Coronary artery (tissue), 2 donors: ENCODE results near the gene MAN1A2.

ENCODE experiments used
- DNase-seq: peaks from one replicate; pipeline ENCODE4 v3.0.0-alpha.2; 2017; ENCODE audit warnings: low spot score
- H3K27ac ChIP-seq, 2 donors: fragments of 200-600 bp; sonication (generic); one replicate each; pipeline ENCODE4 v1.5.1; 2016 to 2019
- H3K4me3 ChIP-seq: fragments of 200-600 bp; sonication (generic); 2 replicates; pipeline ENCODE4 v1.5.1; 2016; ENCODE audit warnings: mild to moderate bottlenecking, moderate library complexity
- CTCF ChIP-seq: fragments of 200-600 bp; sonication (generic); IDR thresholded peaks from one replicate; pipeline ENCODE4 v1.5.1; 2019; ENCODE audit warnings: antibody characterized with exemption

Gene MAN1A2

GRCh38 chr1:117405042-117405441 lies 37.8 kb downstream of the MAN1A2 start:
- no peak for TF ChIP-seq CTCF
- H3K4me3 ChIP-seq: no peak overlapping the region
- no peak overlapping the region for H3K27ac ChIP-seq
- no peak for DNase-seq

- Histone ChIP-seq H3K27ac (no peak overlapping the region), H3K4me3 (no peak overlapping the region)
- no peak for DNase-seq
- TF ChIP-seq CTCF: no peak
These were observed 45.2 kb downstream of the MAN1A2 start for GRCh38 chr1:117412472-117412871.

GRCh38 chr1:117413412-117413811 lies 46.2 kb downstream of the MAN1A2 start:
- H3K4me3 ChIP-seq: no peak overlapping the region
- no peak for TF ChIP-seq CTCF
- no peak for DNase-seq
- no peak overlapping the region for H3K27ac ChIP-seq

- Histone ChIP-seq H3K4me3 (no peak overlapping the region), H3K27ac (no peak overlapping the region)
- TF ChIP-seq CTCF: no peak
- no peak for DNase-seq
These were observed 47.7 kb downstream of the MAN1A2 start for GRCh38 chr1:117414943-117415342.

- TF ChIP-seq CTCF: no peak
- H3K4me3 ChIP-seq: no peak overlapping the region
These were observed 48.8 kb downstream of the MAN1A2 start for GRCh38 chr1:117416004-117416403.

DNA sequence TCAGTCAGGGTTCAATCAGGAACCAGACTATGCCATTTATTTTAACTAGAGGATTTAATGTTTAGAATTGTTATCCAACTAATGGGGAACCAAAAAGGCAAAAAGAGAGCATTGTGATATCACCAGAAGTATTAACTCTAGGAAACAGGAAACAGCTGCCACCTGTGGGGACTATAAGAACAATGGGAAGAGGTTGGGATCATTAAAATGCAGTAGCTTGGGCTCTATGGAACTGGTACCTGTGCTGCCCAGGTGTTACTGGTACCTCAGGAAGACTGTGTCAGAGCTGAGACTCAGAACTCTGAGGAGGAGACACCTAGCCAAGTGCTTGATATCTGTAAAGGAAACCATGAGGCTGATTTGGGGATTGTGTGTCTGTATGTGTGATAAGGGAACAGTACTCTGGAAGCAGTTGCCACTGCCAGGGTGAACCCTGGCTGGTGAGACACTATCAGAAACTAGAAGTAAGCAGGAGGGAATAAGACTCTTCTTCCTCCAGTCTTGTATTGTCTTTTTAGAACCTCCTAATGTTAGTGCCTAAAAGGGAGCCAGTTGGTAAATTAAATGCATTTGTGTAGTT lies 49.4 kb downstream of the MAN1A2 start:
- no peak for TF ChIP-seq CTCF
- no peak for DNase-seq
- H3K27ac ChIP-seq: no peak overlapping the region
- no peak overlapping the region for H3K4me3 ChIP-seq

More at GRCh38 chr1:117416004-117416403, 48.8 kb downstream of the MAN1A2 start:
- no peak overlapping the region for H3K27ac ChIP-seq
- no peak for DNase-seq

DNA sequence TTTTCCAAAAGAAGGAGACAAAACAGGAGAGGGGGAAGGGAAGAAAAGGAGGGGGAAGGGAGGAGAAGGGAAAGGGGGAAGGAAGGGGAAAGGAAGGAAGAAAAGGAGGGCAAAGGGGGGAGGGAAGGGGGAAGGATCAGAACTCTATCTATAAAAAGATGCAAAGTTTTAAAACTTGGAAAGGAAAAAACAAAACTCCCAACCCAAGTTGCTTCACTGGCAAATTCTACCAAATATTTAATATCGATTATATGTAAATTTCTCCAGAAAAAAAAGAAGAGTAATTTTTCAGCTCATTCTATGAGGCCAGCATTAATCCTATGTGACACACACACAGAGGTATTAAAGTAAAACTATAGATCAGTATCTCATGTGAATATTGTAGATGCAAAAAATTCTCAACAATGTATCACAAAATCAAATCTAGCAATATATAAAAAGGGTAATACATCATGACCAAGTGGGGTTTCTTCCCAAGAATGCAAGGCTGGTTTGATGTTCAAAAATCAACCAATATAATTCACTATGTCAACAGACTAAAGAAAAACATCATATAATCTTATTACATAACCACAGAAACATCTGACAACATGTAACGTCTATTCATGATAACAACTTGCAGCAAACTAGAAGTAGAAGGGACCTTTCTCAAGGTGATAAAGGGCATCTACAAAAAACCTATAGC lies 57.9 kb downstream of the MAN1A2 start:
- DNase-seq: no peak
- H3K4me3 ChIP-seq: no peak overlapping the region
- TF ChIP-seq CTCF: no peak
- H3K27ac ChIP-seq: no peak overlapping the region
